Measurements from ENCODE around the gene HPCAL1.

HPCAL1 gene

DNA sequence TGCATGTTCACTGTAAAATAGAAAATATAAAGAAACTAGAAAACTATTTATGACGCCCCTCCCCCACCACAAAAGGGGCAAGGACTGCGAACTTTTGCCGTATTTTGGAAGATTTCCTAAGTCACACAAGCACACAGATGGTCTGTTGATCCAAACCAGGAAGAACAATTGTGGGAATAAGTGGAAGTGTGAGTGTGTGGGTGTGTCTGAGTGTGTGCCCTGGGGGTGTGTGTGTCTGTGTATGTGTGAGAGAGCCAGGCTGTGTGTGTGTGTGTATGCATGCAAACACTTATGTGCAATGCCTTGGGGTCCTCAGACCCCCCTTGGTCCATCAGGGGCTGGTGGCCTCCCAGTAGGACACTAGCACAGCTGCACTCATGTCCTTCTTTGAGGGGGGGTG, 43.1 kb downstream of the HPCAL1 start:
- no peak overlapping the region for H3K4me3 ChIP-seq (ENCODE audit: low read length, poor library complexity, severe bottlenecking)
- H2AFZ ChIP-seq (ENCODE audit: low read length): no peak overlapping the region
- peaks cover 14% of the 10 kb centered on the region for H4K20me1 ChIP-seq (ENCODE audit: insufficient read depth, low read length, poor library complexity, severe bottlenecking)
- no peak overlapping the region for H3K9ac ChIP-seq (ENCODE audit: low read depth, low read length, poor library complexity, severe bottlenecking)
- no peaks in the 10 kb centered on the region for H3K9me3 ChIP-seq (ENCODE audit: insufficient read depth, low read depth, low read length)
- H3K4me1 ChIP-seq (ENCODE audit: insufficient read depth, low read length, poor library complexity, severe bottlenecking): peaks cover 31% of the 10 kb centered on the region
- H3K79me2 ChIP-seq (ENCODE audit: insufficient read depth, low read length): peaks cover 89% of the 10 kb centered on the region
- H3K36me3 ChIP-seq (ENCODE audit: insufficient read depth, low read length): no peaks in the 10 kb centered on the region
- H3F3A ChIP-seq (ENCODE audit: low read depth): no peaks in the 10 kb centered on the region
- H3K27me3 ChIP-seq (ENCODE audit: insufficient read depth, low read length, poor library complexity, severe bottlenecking): no peaks in the 10 kb centered on the region
- no peak overlapping the region for H3K4me2 ChIP-seq (ENCODE audit: low read depth, low read length, poor library complexity, severe bottlenecking)
- H3K9me2 ChIP-seq (replicated peaks; ENCODE audit: low read depth, low read length): no peaks in the 10 kb centered on the region
- TF ChIP-seq, protein P1, sequence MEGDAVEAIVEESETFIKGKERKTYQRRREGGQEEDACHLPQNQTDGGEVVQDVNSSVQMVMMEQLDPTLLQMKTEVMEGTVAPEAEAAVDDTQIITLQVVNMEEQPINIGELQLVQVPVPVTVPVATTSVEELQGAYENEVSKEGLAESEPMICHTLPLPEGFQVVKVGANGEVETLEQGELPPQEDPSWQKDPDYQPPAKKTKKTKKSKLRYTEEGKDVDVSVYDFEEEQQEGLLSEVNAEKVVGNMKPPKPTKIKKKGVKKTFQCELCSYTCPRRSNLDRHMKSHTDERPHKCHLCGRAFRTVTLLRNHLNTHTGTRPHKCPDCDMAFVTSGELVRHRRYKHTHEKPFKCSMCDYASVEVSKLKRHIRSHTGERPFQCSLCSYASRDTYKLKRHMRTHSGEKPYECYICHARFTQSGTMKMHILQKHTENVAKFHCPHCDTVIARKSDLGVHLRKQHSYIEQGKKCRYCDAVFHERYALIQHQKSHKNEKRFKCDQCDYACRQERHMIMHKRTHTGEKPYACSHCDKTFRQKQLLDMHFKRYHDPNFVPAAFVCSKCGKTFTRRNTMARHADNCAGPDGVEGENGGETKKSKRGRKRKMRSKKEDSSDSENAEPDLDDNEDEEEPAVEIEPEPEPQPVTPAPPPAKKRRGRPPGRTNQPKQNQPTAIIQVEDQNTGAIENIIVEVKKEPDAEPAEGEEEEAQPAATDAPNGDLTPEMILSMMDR (conservative IDR thresholded peaks at IDR 0.05; ENCODE audit: low read length): no peak
- no peak for TF ChIP-seq EZH2phosphoT487 (IDR thresholded peaks at IDR 0.05; ENCODE audit: borderline replicate concordance)

- no peak overlapping the region for H2AFZ ChIP-seq (ENCODE audit: low read length)
- peaks cover 35% of the 10 kb centered on the region for H3K4me1 ChIP-seq (ENCODE audit: insufficient read depth, low read length, poor library complexity, severe bottlenecking)
- no peaks in the 10 kb centered on the region for H3K9me2 ChIP-seq (replicated peaks; ENCODE audit: low read depth, low read length)
- H4K20me1 ChIP-seq (ENCODE audit: insufficient read depth, low read length, poor library complexity, severe bottlenecking): peaks cover 14% of the 10 kb centered on the region
- H3K4me2 ChIP-seq (ENCODE audit: low read depth, low read length, poor library complexity, severe bottlenecking): no peak overlapping the region
- H3K36me3 ChIP-seq (ENCODE audit: insufficient read depth, low read length): no peaks in the 10 kb centered on the region
- no peak overlapping the region for H3K4me3 ChIP-seq (ENCODE audit: low read length, poor library complexity, severe bottlenecking)
- H3K27me3 ChIP-seq (ENCODE audit: insufficient read depth, low read length, poor library complexity, severe bottlenecking): no peaks in the 10 kb centered on the region
- H3F3A ChIP-seq (ENCODE audit: low read depth): no peaks in the 10 kb centered on the region
- TF ChIP-seq EZH2phosphoT487 (IDR thresholded peaks at IDR 0.05; ENCODE audit: borderline replicate concordance): no peak
- TF ChIP-seq, protein P1 (conservative IDR thresholded peaks at IDR 0.05; ENCODE audit: low read length): no peak
- peaks cover 89% of the 10 kb centered on the region for H3K79me2 ChIP-seq (ENCODE audit: insufficient read depth, low read length)
- no peak overlapping the region for H3K9ac ChIP-seq (ENCODE audit: low read depth, low read length, poor library complexity, severe bottlenecking)
- H3K9me3 ChIP-seq (ENCODE audit: insufficient read depth, low read depth, low read length): no peaks in the 10 kb centered on the region
These were observed 44.3 kb downstream of the HPCAL1 start for GRCh38 chr2:10346929-10347561.

GRCh38 chr2:10347562-10347948, 44.9 kb downstream of the HPCAL1 start:
- Histone ChIP-seq H3K27me3 (ENCODE audit: insufficient read depth, low read length, poor library complexity, severe bottlenecking) (no peaks in the 10 kb centered on the region), H3K79me2 (ENCODE audit: insufficient read depth, low read length) (peaks cover 89% of the 10 kb centered on the region), H3K36me3 (ENCODE audit: insufficient read depth, low read length) (no peaks in the 10 kb centered on the region), H4K20me1 (ENCODE audit: insufficient read depth, low read length, poor library complexity, severe bottlenecking) (peaks cover 14% of the 10 kb centered on the region), H3F3A (ENCODE audit: low read depth) (no peaks in the 10 kb centered on the region), H3K9ac (ENCODE audit: low read depth, low read length, poor library complexity, severe bottlenecking) (no peak overlapping the region), H3K4me1 (ENCODE audit: insufficient read depth, low read length, poor library complexity, severe bottlenecking) (peaks cover 40% of the 10 kb centered on the region), H3K9me3 (ENCODE audit: insufficient read depth, low read depth, low read length) (no peaks in the 10 kb centered on the region), H3K4me3 (ENCODE audit: low read length, poor library complexity, severe bottlenecking) (no peak overlapping the region), H2AFZ (ENCODE audit: low read length) (no peak overlapping the region), H3K9me2 (replicated peaks; ENCODE audit: low read depth, low read length) (no peaks in the 10 kb centered on the region), H3K4me2 (ENCODE audit: low read depth, low read length, poor library complexity, severe bottlenecking) (no peak overlapping the region)
- TF ChIP-seq, protein P1 (conservative IDR thresholded peaks at IDR 0.05; ENCODE audit: low read length): no peak
- no peak for TF ChIP-seq EZH2phosphoT487 (IDR thresholded peaks at IDR 0.05; ENCODE audit: borderline replicate concordance)

Data from Loucy (cell line).